Stimulated activated CD8-positive, alpha-beta memory T cell treated with anti-CD3 and anti-CD28 coated beads, Interleukin-4, amount 100 ng/mL, for 24 hours (primary cell): ENCODE measurements around the gene NRG2.

Experiments used
- DNase-seq: peaks from one replicate; pipeline ENCODE4 v3.0.0-alpha.2; 2020; ENCODE audit warnings: low read depth

Gene NRG2

DNA sequence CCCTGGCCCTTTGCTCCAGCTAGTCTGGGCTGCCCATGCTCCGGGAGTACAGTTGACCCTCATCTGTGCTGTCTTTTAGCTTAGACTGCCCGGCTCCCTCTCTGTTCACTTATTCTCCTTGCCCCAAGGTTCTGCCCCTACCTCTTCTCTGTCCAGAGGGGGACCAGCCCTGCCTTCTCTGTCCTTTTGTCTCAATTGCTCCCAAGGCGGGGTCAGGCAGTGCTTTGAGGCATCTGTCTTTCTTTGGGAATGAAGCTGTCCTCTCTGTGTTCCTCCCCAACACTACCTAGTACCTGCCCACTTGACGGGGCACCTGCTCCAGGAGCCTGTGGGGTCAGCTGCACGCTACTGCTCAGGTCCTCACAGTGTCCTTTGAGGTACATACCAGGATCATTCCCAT, 188.1 kb downstream of the NRG2 start:
- no peak for DNase-seq

DNA sequence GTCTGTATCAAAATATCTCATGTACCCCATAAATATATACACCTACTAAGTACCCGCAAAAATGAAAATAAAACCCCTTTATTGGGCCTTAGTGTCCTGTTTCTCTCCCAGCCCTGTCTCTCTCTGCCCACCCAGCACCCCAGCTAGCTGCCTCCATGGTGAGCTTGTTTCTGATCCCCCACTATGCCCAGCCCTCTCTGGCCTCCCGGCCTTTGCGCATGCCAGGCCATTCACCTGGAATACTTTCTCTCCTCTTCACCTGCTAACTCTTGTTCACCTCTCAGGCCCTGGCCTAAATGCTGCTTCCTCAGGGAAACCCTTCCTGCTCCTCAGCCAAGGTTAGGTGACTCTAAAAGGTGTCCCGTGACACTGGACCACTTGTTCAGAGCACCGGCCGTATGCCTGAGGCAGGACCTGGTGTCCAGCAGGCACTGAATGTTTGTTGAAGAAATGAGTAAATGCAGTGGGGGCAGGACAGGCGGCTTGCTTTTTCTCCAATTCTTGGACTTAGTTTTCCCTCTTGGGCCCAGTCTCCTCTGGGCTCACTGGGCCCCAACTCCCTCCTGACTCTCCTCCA, 189.0 kb downstream of the NRG2 start:
- DNase-seq = no peak

DNA sequence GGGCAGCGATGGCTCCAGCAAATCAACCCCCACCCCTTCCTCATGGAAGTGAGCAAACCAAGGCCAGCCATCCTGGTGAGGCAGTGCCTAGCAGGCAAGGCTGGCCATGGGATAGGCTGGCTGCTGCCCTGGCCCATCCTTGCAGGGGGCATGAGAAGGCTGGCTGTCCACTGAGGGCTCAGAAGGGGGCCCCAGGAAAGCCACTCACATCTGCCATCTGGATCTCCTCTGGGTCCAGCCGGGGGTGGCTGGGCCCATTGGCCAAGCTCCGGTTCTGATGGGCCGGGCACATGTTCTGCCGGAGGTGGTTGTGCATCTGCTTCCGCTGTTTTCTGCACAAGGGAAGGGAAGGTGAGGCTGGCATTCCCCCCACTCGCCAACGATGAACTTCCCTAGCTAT, 190.4 kb downstream of the NRG2 start:
- DNase-seq = no peak

DNA sequence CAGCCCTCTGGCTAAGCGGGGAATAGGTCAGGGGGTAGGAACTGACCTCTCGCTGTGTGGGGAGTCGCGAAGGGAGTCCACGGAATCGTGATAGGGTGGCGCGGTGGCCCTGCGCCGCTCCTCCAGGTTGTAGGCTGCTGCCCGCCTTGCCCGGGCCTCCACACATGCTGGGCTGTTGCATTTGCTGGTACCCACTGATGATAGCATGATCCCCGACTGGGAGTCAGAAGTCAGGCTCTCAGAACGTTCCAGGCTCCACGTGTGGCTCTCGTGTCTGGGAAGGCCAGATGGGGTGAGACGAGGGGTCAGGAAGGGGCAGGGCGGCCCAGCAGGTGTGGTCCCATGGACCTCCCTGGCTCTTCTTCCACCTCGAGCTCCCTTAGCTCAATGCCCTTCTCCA, 191.5 kb downstream of the NRG2 start:
- DNase-seq = no peak

DNA sequence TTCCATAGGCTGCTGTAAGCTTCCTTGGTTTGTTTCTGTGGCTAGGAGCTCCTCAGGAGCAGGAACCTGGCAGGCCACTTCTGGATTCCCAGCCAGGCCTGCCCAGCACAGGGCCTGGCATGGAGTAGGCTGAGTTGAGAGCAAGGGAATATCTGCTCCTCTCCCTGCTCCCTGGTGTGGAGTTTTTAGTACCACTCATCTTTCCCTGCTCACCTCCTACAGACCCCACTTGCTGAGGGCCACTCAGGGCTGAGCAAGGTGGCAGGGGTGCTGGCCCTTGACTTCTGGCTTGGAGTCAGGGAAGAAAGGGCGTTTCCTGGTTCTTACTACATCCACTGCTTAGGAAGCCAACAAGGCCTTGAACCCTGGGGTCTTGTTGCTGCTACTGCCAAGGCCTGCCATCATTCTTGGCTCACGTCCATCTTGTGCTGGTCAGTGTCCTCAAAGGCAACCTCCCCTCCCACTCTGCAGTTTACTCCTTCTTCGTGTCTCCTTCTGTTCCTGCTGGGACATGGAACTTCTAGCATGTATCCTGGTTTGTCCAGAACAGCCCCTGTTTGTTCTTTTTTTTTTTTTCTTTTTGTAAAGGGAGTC, 192.6 kb downstream of the NRG2 start:
- DNase-seq = no peak

DNA sequence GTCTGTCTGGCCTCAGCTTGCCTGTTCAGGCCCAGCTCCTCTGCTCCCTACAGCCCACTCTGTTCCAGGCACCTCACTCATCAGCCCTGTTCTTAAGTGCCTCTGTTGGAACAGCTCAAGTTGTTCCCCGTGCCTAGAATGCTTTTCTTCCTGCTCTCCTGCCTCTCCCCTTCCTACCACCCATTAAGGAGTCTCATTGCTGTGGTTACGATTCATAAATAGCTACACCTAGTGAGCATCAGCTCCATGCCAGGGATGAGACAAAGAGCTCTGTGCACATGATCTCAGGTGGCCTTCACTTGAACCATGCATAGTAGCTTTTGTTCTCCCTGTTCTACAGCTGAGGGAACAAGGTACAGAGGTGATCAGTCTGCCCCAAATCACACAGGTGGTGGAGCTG, 193.2 kb downstream of the NRG2 start:
- DNase-seq = no peak

DNA sequence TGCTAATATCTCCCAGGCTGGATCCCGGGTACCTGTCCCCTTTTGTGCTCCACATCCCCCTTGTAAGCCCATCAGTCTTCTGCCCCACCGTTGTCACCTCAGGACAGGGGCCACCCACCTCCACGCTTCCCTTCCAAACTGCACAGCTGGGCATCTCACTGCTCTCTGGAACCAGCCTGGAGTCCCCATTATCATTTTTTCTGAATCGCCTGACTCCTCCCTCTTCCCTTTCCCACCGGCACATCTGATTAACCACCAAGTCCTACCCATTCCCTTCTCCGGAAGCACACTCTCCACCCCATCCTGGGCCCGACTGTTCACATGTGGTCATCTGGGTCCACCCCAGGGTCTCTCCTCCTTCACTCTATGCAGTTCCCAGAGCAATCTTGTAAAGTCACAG, 193.6 kb downstream of the NRG2 start:
- DNase-seq = no peak

DNA sequence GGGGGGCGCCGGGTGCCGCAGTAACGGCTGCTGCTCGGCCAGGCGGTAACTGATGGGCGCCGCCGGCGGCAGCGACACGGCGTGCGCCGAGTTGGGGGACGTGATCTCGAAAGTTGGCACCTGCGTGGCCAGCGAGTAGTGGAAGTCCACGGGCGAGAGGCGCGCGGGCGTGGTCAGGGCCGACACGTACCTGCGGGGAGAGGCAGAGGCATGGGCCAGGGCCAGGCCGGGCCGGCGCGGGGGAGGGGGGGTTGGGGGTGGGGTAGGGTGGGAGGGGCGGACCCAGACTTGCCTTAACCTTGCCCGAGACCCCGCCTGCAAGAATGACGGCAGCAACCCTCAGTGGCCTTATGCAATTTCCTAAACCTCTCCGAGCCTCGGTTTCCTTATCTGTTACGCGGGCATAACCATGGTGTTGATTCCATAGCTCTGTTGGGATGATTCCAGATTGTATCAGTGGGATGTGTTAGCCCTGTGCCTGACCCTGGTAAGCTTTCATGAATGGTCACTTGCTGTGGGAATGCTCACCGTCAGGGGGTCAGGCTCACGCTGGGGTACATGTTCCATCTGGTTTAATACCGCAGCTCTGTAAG, 194.5 kb downstream of the NRG2 start:
- peak; percentile 11 for DNase-seq

DNA sequence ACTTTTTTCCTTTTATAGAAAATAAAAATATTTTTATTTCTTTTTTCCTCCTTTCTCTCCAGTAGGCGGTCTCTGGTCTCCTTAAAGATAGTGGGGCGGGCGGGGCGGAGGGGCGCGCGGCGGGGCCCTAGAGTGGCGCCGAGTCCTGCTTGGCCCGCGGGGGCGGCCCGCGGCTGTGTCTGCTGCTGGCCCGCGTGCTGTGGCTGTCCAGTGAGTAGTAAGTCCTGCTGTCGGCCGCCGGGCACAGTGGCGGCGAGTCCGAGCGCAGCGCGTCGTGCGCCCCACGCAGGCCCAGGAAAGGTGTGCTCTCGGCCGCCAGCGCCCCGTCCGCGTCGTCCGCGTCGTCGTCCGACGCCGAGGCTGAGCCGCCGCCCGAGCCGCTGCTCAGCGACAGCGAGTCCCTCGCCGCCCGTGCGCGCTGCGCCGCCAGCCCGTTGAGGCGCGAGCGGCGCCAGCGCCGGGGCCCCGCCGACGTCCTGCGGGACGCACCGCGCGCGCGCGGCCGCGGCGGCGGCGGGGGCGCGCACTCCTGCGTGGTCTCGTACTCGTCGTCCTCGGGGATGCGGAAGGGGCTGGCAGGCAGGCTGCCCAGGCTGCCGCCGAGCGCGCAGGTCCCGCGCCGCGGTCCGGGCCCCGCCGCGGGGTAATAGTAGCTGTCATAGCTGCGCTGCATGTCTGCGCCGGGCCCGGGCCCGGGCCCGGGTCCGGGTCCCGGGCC, 195.2 kb downstream of the NRG2 start:
- DNase-seq = peak; percentile 66

DNA sequence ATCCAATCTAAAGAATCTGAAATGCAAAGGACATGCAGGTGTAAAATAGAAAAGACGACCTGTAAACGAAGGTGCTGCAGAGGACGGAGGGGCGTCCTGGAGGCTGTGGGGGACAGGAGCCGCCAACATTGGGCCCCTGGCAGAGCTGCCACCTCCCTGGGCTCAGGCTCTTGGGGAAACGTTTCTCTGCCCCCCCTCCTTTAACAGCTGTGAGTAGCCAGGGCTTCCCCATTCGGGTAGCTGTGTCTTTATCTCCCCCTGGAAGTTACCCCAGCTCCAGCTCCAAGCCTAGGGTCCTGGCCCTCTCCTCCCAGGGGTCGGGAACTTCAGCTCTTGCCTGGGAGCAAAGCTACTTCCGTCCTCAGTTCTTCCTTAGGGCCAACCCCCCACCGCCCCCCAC, 196.0 kb downstream of the NRG2 start:
- DNase-seq = no peak

DNA sequence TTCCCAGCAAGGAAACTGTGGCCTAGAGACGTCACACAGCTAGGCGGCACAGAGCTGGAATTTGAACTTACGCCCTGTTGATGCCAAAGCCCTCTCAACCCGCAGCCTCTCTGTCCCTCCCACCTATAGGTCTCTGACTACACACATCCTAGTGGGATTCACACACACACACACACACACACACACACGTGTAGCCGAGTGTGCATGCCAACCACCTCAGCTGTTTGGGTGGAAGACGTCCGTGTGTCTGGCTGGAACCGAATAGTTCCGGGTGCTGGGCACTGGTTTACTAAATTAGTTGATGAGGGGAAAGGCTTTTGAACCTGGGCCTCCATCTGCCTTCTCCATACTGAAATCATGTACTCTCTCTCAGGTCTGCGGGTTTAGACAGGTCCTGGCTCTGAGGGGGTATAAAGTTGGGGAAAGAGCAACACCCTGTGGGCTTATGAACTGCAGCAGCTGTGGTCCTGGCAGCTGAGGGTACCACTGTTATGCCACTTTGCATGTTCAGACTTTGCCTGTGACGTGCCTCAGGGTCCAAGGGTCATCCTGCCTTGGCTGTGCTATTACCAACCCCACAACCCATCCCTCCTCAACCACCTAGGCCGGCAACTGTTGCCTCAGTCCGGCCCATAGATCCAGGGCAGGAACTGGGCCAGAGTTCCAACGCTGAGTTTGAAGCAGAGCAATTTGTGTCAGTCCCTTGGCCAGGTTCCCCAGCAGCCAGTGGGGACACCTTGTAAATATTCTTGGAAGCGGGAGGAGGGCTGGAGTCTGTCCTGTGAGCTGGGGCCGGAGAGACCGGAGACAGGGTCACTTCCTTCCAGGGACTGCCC, 197.0 kb downstream of the NRG2 start:
- no peak for DNase-seq

DNA sequence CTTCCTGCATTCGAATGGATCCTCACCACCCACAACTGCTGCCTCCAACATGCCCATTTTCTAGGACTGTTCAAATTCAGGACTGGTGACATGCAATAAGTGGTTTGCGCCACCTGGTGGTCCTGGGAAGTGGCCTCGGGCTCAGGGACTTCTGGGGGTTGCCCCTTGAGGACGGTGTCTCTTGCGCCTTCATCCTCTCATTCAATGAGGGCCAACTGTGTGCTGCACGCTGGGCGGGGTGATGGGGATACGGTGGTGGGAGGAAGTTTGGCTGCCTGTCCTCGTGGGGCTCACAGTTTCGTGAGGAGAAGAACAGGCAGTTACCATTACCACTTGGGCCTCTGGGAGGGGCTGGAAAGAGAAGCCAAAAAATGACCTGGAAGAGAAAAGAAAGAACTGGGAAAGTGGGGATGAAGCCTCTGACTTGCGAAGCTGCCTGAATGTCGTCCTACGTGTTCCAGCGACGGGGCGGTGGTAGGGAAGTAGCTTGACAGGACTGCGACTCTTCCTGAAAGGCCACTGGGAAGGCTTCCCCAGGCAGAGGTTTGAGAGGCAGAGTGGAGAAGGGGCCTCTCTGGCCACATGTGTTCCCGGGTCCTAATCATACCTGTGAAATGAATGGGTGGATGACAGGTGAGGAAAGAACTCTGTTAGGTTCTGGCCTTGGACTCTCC, 198.5 kb downstream of the NRG2 start:
- DNase-seq = peak; percentile 64

DNA sequence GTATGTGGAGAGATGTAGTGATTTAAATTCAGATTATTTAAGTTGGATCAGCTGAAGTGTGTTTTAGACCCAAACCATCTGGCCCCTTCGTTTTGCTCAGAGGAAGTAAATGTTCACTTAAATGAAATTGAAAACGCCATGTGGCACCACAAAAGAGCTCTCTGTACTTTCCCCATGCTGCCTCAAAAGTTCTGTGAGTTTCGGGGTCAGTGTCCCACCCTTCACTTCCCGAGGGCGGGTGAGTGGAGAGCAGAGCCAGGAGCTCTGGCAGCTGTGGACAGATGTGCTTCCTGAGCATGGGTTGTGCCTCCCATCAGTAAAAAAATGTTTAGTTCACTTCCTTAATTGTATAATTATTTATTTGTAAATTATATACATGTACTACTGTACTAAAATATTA, 199.1 kb downstream of the NRG2 start:
- no peak for DNase-seq

DNA sequence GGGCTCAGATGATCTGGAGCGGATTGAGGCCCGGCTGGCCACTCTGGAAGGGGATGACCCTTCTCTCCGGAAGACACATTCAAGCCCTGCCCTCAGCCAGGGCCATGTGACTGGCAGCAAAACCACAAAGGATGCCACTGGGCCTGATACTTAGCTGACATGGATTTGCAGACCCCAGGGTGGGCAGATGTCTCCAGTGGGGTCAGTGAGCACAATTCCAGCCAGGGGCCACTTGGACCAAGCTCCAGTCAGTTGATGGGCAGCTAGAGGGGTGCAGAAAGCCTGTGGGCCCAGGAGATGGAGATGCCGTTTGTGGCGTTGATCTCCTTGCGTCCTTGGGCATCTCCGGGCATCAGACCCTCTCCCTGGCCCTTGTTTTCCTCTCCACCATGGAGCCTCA, 200.8 kb downstream of the NRG2 start:
- DNase-seq = no peak

DNA sequence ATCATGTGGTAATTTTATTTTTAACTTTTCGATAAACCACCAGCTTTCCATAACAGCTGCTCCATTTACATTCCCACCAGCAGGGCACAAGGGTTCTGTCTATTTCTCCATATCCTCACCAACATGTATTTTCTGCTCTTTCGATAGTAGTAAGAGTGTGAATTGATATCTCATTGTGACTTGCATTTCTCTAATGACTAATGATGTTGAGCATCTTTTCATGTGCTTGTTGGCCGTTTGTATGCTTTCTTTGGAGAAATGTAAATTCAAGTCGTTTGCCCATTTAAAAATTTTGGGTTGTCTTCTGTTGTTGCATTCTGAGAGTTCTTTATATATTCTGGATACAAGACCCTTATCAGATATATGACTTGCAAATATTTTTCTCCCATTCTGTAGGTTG, 201.6 kb downstream of the NRG2 start:
- no peak for DNase-seq

DNA sequence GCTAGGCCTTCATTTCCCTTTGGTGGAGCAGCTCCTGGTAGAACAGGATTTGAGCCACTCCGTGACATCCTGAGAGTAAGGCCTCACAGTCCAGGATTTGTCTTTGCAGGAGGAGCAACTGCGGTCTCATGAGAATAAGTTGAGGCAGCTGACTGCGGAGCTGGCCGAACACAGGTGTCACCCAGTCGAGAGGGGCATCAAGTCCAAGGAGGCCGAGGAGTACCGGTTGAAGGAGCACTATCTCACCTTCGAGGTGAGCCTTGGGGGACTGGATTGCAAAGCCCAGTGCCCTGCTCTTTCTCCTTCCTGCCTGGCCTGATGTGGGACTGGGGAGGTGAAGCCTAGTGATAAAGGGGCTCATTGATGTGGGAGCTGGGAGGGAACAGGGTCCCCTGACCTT, 203.2 kb downstream of the NRG2 start:
- no peak for DNase-seq

DNA sequence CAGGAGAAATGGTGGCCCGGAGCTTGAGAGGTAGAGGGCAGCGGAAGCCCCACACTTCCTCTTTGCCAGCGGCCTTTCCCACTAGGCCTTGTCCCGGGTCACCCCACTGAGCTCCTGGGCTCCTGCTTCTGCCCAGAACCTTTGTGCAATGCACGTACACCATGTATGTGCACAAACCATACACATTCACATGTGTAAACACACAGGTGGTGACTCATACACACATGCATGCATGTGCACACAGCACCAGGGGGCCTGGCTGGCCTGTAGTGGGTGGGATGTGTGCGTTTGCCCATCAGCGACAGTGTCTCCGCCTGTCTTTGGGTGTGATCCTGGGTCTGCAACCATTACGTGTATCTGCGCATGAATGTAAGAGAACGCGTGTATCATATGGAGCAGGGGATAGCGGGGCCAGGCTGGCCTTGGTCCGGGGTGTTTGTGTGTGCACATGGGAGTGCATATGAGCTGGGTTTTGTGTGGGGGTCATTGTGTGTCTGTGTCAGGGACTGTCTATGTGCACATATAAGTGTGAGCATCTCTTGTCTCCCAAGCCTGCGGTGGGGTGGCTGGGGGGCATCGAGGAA, 203.8 kb downstream of the NRG2 start:
- DNase-seq = no peak

DNA sequence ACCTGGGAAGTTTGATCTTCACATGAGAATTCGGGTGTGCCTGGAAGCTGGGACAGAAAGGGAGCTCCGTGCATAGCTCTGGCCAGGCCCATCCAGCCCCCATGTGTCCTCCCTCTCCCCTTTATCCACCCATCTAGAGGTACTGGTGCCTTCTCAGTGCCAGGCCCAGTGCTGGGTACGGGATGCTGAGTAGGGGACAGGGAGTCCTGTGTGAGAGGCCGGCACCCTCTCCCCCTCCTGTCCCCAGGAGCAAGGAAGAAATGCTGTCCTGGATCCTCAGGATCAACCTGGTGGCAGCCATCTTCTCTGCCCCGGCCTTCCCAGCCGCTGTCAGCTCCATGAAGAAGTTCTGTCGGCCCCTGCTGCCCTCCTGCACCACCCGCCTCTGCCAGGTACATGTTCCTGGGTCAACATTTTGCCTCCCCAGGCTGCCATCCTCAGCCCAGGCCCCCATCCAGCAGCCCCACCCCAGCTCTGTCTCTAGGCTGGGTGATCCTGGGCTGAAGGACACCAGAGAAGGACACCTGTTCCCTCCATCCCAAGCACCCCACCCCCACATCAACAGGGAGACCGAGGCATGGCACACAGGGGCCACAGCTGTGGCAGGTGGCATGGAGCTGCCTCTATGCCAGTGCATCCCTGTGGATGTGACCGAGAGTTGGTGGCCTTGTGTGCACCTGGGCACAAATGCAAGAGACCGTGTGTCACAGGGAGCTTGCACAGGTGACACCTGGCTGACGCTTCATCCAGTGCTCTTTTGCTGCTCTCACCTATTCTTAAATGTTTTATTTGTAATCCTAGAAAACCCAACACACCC, 204.5 kb downstream of the NRG2 start:
- DNase-seq = no peak

DNA sequence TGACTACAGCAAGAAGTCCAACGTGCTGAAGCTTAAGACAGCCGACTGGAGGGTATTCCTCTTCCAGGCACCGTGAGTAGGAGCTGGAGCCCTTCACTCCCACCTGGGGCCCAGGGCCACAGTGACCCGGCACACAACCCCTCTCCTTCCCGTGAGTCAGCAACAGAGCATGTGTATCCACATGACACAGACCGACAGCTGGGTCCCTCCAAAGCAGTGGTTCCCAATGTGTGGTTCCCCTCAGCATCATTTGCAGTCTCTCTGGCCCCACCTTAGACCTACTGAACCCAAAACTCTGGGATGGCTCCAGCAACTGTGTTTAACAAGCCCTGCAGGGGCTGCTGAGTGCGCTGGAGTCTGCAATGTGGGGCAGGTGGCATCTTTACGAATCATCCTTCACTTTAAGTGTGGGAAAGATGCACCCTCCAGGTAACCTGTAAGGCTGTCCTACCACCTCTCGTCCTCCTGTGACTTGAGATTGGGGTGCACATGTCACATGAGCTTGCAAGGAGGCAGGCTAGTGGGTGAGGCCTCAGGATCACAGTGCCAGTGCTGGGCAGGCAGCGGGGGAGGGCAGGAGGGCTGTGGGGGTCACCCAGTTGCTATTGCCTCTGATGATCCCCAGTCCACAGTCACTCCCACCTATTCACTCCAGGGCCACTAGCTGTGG, 205.3 kb downstream of the NRG2 start:
- no peak for DNase-seq
